H1 (cell line): ENCODE results near the gene ARRDC1. TPM values are rescaled to one million over a fixed set of nuclear protein-coding genes. Genes with fewer than 3 reads are reported as not detected.

Source experiments
- ASH2L ChIP-seq: fragments of 200-600, 300-600 bp; sonication (generic); IDR thresholded peaks from one replicate; pipeline ENCODE4 v1.7.1; 2017; ENCODE audit warnings: low read length
- CBX5 ChIP-seq: fragments of 300-800, 300-1000 bp; sonication (generic); IDR thresholded peaks from 2 replicates; pipeline ENCODE4 v1.7.1; 2016; ENCODE audit warnings: antibody characterized with exemption, low read length, low read depth
- polyA plus RNA-seq, 7 experiments: library from polyadenylated mRNA; depleted of rRNA in 3 of 7; stranded (reverse) in 5 of 7; unstranded in 2 of 7; fragments of >200 nt in 5 of 7; fragments of 200-250 nt in 2 of 7; gene quantifications; 1 replicate in 5 of 7; 2 replicates in 1 of 7; 4 replicates in 1 of 7; pipeline versions ENCODE4 v1.2.1 to v1.2.3, GENCODE V29; 2011 to 2013; ENCODE audit warnings: missing spikeins in 2 of 7, mixed read lengths in 2 of 7
- total RNA-seq: library from RNA; stranded (reverse); fragmentation: NEBNext Ultra II Directional; extraction: Animal tissue kit (Norgen Biotek cat#: 25700); gene quantifications from 2 replicates; pipeline ENCODE4 v1.2.1, GENCODE V29; 2021

Gene ARRDC1
- total and polyA plus RNA-seq, 2 of the 8 experiments (the other 6 are each of a cell fraction or from before 2014, with no cell fraction given): 22.0 to 58.4 TPM

GRCh38 chr9:137569609-137570203 lies 35.8 kb upstream of the ARRDC1 start (continued):
- no peak for TF ChIP-seq ASH2L
- TF ChIP-seq CBX5: no peak
- TF ChIP-seq, all 59 proteins: peak for 0
